Daoy (cell line): ENCODE measurements around the gene EPHA10. TPM values are rescaled to one million over a fixed set of nuclear protein-coding genes. Genes with fewer than 3 reads are reported as not detected.
"Not testable (repeated sequence)": the region's sequence is repeated elsewhere in the genome, so short reads cannot be mapped to it uniquely, and the experiment has no call there.

Source experiments
- DNase-seq: peaks from one replicate; pipeline ENCODE4 v3.0.0-alpha.2; 2015; ENCODE audit warnings: low read depth
- total RNA-seq: library from RNA; depleted of rRNA; stranded (reverse); fragments of >200 nt; shearing (Covaris generic); gene quantifications from 2 replicates; pipeline ENCODE4 v1.2.3, GENCODE V29; 2014

EPHA10 gene
- total RNA-seq, 1 experiment from 2014 or later, result not detected

GRCh38 chr1:37717631-37718030 is 47.3 kb downstream of the EPHA10 start:
- no peak for DNase-seq

GRCh38 chr1:37716321-37716720 is 48.6 kb downstream of the EPHA10 start:
- DNase-seq, result no peak

GRCh38 chr1:37714689-37715088 is 50.2 kb downstream of the EPHA10 start:
- DNase-seq, result no peak

GRCh38 chr1:37714226-37714625 is 50.7 kb downstream of the EPHA10 start:
- DNase-seq, result no peak

- DNase-seq, result no peak
Observed at GRCh38 chr1:37708471-37708870, 56.4 kb downstream of the EPHA10 start.

- DNase-seq, result no peak
Observed at GRCh38 chr1:37705399-37705798, 59.5 kb downstream of the EPHA10 start.

- DNase-seq, result no peak
Observed at GRCh38 chr1:37704966-37705365, 60.0 kb downstream of the EPHA10 start.

GRCh38 chr1:37703061-37703460 is 61.9 kb downstream of the EPHA10 start:
- DNase-seq, result no peak

GRCh38 chr1:37701051-37701450 is 63.9 kb downstream of the EPHA10 start:
- DNase-seq, result no peak

- no peak for DNase-seq
Observed at GRCh38 chr1:37699147-37699546, 65.8 kb downstream of the EPHA10 start.

GRCh38 chr1:37697737-37698136 is 67.2 kb downstream of the EPHA10 start:
- no peak for DNase-seq

GRCh38 chr1:37697090-37697489 is 67.8 kb downstream of the EPHA10 start:
- DNase-seq, result no peak

GRCh38 chr1:37692834-37693175 is 72.1 kb downstream of the EPHA10 start:
- DNase-seq, result no peak

GRCh38 chr1:37692078-37692833 is 72.7 kb downstream of the EPHA10 start, which contains the start of gene CDCA8:
Gene CDCA8, plus strand, starts transcription at chr1:37692516. Its CDS starts 175 bp downstream, at chr1:37692691.
- DNase-seq, result peak; percentile 99

GRCh38 chr1:37691497-37692077 is 73.3 kb downstream of the EPHA10 start:
- DNase-seq, result peak; percentile 42

- DNase-seq, result no peak
Observed at GRCh38 chr1:37688926-37689325, 76.0 kb downstream of the EPHA10 start.

GRCh38 chr1:37687764-37688163 is 77.2 kb downstream of the EPHA10 start:
- not testable (repeated sequence) for DNase-seq

GRCh38 chr1:37685722-37686121 is 79.2 kb downstream of the EPHA10 start:
- no peak for DNase-seq

- DNase-seq, result not testable (repeated sequence)
Observed at GRCh38 chr1:37684182-37684581, 80.7 kb downstream of the EPHA10 start.

GRCh38 chr1:37682334-37682987 is 82.5 kb downstream of the EPHA10 start:
- DNase-seq, result peak; percentile 66

GRCh38 chr1:37680933-37681332 is 84.0 kb downstream of the EPHA10 start:
- DNase-seq, result no peak

- no peak for DNase-seq
Observed at GRCh38 chr1:37677808-37678207, 87.1 kb downstream of the EPHA10 start.

- DNase-seq, result no peak
Observed at GRCh38 chr1:37677143-37677439, 87.8 kb downstream of the EPHA10 start.
